ENCODE results near the gene ABHD1. TPM values are rescaled to one million over a fixed set of nuclear protein-coding genes. Genes with fewer than 3 reads are reported as not detected.

Gene ABHD1
- polyA plus RNA-seq, 1 donor from 2014 or later = not detected

- Histone ChIP-seq H4K20me1 (ENCODE audit: insufficient read depth) (no peaks in the 10 kb centered on the region), H3F3A (ENCODE audit: insufficient read depth, low read length, poor library complexity, severe bottlenecking) (no peaks in the 10 kb centered on the region), H3K4me2 (ENCODE audit: low read length) (no peak overlapping the region), H3K4me3 (ENCODE audit: low read length) (no peak overlapping the region), H3K79me2 (replicated peaks; ENCODE audit: insufficient read depth, low read length) (no peaks in the 10 kb centered on the region), H3K36me3 (ENCODE audit: insufficient read depth, low read length) (no peaks in the 10 kb centered on the region), H3K9me3 (ENCODE audit: low read length) (no peaks in the 10 kb centered on the region), H3K9ac (ENCODE audit: low read length) (no peak overlapping the region), H2AFZ (ENCODE audit: low read depth, low read length) (no peak overlapping the region), H3K27ac (ENCODE audit: low read length) (no peak overlapping the region), H3K9me2 (ENCODE audit: insufficient read depth, low read length) (no peaks in the 10 kb centered on the region), H3K27me3 (ENCODE audit: insufficient read depth, low read depth, low read length) (no peaks in the 10 kb centered on the region)
- TF ChIP-seq TAF1 (IDR thresholded peaks at IDR 0.05; ENCODE audit: low read depth) (no peak), EP300 (conservative IDR thresholded peaks at IDR 0.05; ENCODE audit: poor library complexity, severe bottlenecking) (no peak), EZH2 (IDR thresholded peaks at IDR 0.05; ENCODE audit: borderline replicate concordance, insufficient read depth, low read length, poor library complexity, severe bottlenecking) (no peak), REST (IDR thresholded peaks at IDR 0.05; ENCODE audit: borderline replicate concordance) (no peak), CTCF (IDR thresholded peaks at IDR 0.05; ENCODE audit: poor library complexity, severe bottlenecking) (no peak), POLR2AphosphoS5 (IDR thresholded peaks at IDR 0.05) (no peak), SMC3 (conservative IDR thresholded peaks at IDR 0.05; ENCODE audit: poor library complexity) (no peak), MXI1 (conservative IDR thresholded peaks at IDR 0.05; ENCODE audit: poor library complexity, severe bottlenecking) (no peak), RAD21 (conservative IDR thresholded peaks at IDR 0.05) (no peak)
Measured at GRCh38 chr2:27152102-27152795, 28.6 kb downstream of the ABHD1 start.

GRCh38 chr2:27152796-27153464 is 29.3 kb downstream of the ABHD1 start:
- Histone ChIP-seq H3F3A (ENCODE audit: insufficient read depth, low read length, poor library complexity, severe bottlenecking) (no peaks in the 10 kb centered on the region), H3K27me3 (ENCODE audit: insufficient read depth, low read depth, low read length) (no peaks in the 10 kb centered on the region), H3K9me2 (ENCODE audit: insufficient read depth, low read length) (no peaks in the 10 kb centered on the region), H3K27ac (ENCODE audit: low read length) (no peak overlapping the region), H3K4me2 (ENCODE audit: low read length) (no peak overlapping the region), H3K9ac (ENCODE audit: low read length) (no peak overlapping the region), H4K20me1 (ENCODE audit: insufficient read depth) (no peaks in the 10 kb centered on the region), H2AFZ (ENCODE audit: low read depth, low read length) (no peak overlapping the region), H3K9me3 (ENCODE audit: low read length) (no peaks in the 10 kb centered on the region), H3K4me3 (ENCODE audit: low read length) (no peak overlapping the region), H3K36me3 (ENCODE audit: insufficient read depth, low read length) (no peaks in the 10 kb centered on the region), H3K79me2 (replicated peaks; ENCODE audit: insufficient read depth, low read length) (no peaks in the 10 kb centered on the region)
- TF ChIP-seq EP300 (conservative IDR thresholded peaks at IDR 0.05; ENCODE audit: poor library complexity, severe bottlenecking) (no peak), REST (IDR thresholded peaks at IDR 0.05; ENCODE audit: borderline replicate concordance) (no peak), MXI1 (conservative IDR thresholded peaks at IDR 0.05; ENCODE audit: poor library complexity, severe bottlenecking) (no peak), TAF1 (IDR thresholded peaks at IDR 0.05; ENCODE audit: low read depth) (no peak), EZH2 (IDR thresholded peaks at IDR 0.05; ENCODE audit: borderline replicate concordance, insufficient read depth, low read length, poor library complexity, severe bottlenecking) (no peak), RAD21 (conservative IDR thresholded peaks at IDR 0.05) (no peak), SMC3 (conservative IDR thresholded peaks at IDR 0.05; ENCODE audit: poor library complexity) (no peak), CTCF (IDR thresholded peaks at IDR 0.05; ENCODE audit: poor library complexity, severe bottlenecking) (no peak), POLR2AphosphoS5 (IDR thresholded peaks at IDR 0.05) (no peak)

All from neural cell (in vitro differentiated cells).